ENCODE results near the gene OR2L2.

GRCh38 chr1:247992986-247993385 is 36.9 kb upstream of the OR2L2 start:
- TF ChIP-seq POLR2AphosphoS5 (IDR thresholded peaks at IDR 0.05; ENCODE audit: borderline replicate concordance, low read depth, low read length), result no peak
- no peak for TF ChIP-seq EZH2 (IDR thresholded peaks at IDR 0.05)
- no peak for TF ChIP-seq FOXP2 (optimal IDR thresholded peaks at IDR 0.05; ENCODE audit: control extremely low read depth, extremely low read length, insufficient read depth)

Data from SK-N-MC (cell line).